CD4-positive, alpha-beta T cell treated with Interleukin-15 for 1 hour (primary cell): ENCODE measurements around the gene ADSS2.
"Not testable (repeated sequence)": the region's sequence is repeated elsewhere in the genome, so short reads cannot be mapped to it uniquely, and the experiment has no call there.

Experiments
- DNase-seq: peaks from one replicate; pipeline ENCODE4 v3.0.0-alpha.2; 2020

The ADSS2 gene

GRCh38 chr1:244451539-244451950 lies at the start of gene ADSS2:
TSS of gene ADSS2 (minus strand) at chr1:244451909. CDS start at chr1:244451817, 92 bp downstream.
- no peak for DNase-seq

GRCh38 chr1:244500515-244500914 lies 48.8 kb upstream of the ADSS2 start:
- DNase-seq = not testable (repeated sequence)

GRCh38 chr1:244499484-244499883 lies 47.8 kb upstream of the ADSS2 start:
- DNase-seq = not testable (repeated sequence)

GRCh38 chr1:244497805-244498204 lies 46.1 kb upstream of the ADSS2 start:
- DNase-seq = no peak

- no peak for DNase-seq
Measured at GRCh38 chr1:244496186-244496585, 44.5 kb upstream of the ADSS2 start.

GRCh38 chr1:244494653-244495052 lies 42.9 kb upstream of the ADSS2 start:
- DNase-seq = no peak

GRCh38 chr1:244484971-244485370 lies 33.3 kb upstream of the ADSS2 start:
- DNase-seq = not testable (repeated sequence)

GRCh38 chr1:244473059-244473605 lies 21.4 kb upstream of the ADSS2 start:
- DNase-seq = no peak

- no peak for DNase-seq
Measured at GRCh38 chr1:244466724-244467123, 15.0 kb upstream of the ADSS2 start.

GRCh38 chr1:244461245-244462071 lies 9.7 kb upstream of the ADSS2 start, which contains the start of gene CATSPERE:
TSS of gene CATSPERE (plus strand) at chr1:244461273. CDS start at chr1:244461430, 157 bp downstream.
- peak; percentile 77 for DNase-seq

- DNase-seq = no peak
Measured at GRCh38 chr1:244460197-244460596, 8.5 kb upstream of the ADSS2 start.

- no peak for DNase-seq
Measured at GRCh38 chr1:244458781-244459180, 7.1 kb upstream of the ADSS2 start.

GRCh38 chr1:244456586-244456985 lies 4.9 kb upstream of the ADSS2 start:
- no peak for DNase-seq

- no peak for DNase-seq
Measured at GRCh38 chr1:244454412-244454811, 2.7 kb upstream of the ADSS2 start.

- peak; percentile 99 for DNase-seq
Measured at GRCh38 chr1:244451951-244452795, 464 bp upstream of the ADSS2 start.

- DNase-seq = peak; percentile 44
Measured at GRCh38 chr1:244450597-244451538, 841 bp downstream of the ADSS2 start.

- DNase-seq = no peak
Measured at GRCh38 chr1:244449936-244450508, 1.7 kb downstream of the ADSS2 start.

GRCh38 chr1:244448279-244449036 lies 3.3 kb downstream of the ADSS2 start:
- no peak for DNase-seq

GRCh38 chr1:244447552-244447951 lies 4.2 kb downstream of the ADSS2 start:
- no peak for DNase-seq

GRCh38 chr1:244447024-244447423 lies 4.7 kb downstream of the ADSS2 start:
- DNase-seq = no peak
